ENCODE data around the gene SUDS3.

SUDS3 gene

DNA sequence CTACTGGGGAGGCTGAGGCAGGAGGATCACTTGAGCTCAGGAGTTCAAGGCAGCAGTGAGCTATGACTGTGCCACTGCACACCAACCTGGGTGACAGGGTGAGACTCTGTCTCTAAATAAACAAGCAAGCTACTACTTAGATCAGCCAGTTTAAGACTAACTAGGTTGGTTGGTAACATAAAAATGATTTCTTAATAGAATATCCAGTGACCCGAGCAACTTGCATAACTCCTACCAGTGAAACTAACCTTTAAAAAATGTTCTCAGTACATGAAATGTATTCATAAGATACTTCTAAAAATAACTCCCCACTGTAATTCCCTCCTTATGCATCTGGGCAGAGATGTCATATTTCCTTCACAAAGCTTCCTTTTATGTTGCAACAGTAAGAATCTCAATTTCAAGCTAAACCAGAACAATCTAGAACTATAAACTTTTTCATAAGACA, 19.5 kb upstream of the SUDS3 start:
- DNase-seq (ENCODE audit: low read depth) = no peak

DNA sequence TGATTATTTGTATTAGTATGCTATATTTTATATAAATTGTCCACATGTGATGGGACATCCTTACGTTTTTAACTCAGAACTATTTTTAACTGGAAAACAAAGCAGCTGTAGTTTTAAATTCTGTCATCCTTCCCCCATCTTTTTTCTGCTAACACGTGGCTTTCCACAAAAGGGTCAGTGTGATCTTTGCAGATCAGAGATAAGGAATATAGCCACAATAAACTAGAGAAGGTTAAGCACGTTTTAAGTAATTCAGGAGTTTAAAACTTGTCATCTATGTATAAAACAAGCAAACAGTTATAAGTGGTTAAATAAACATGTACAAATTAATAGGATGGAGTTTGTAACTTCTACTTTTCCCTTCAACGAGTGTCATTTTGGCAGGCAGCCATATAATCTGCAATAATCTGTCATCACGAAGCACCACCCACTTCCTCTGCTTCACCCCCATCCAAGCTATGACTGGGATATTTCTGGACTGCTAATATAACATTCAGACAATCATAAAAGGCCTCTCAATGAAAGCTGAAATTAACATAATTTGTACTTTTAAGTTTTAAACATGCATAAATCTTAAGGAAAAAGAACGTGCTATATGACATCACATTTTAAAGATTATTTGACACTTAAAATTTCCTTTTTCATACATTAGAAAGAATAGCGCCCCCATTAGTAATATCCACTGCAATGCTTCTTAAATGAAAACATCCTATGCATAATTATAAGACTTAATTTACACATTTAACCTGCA, 18.9 kb upstream of the SUDS3 start:
- no peak for DNase-seq (ENCODE audit: low read depth)

DNA sequence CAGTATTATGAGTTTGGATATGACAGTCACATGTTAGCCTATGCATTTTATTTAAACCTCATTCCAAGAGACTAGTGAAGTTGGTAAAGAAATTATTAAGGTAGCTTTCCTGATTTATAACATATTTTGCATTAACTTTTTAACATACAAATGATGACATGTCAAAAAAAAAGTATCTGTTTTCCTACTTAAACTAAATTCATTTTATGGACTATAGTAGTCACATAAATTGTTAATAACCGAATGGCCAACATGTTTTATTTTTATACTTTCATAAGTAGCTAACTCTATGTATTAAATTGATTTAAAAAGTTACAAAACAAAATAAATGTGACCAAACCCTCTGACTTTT, 18.4 kb upstream of the SUDS3 start:
- no peak for DNase-seq (ENCODE audit: low read depth)

DNA sequence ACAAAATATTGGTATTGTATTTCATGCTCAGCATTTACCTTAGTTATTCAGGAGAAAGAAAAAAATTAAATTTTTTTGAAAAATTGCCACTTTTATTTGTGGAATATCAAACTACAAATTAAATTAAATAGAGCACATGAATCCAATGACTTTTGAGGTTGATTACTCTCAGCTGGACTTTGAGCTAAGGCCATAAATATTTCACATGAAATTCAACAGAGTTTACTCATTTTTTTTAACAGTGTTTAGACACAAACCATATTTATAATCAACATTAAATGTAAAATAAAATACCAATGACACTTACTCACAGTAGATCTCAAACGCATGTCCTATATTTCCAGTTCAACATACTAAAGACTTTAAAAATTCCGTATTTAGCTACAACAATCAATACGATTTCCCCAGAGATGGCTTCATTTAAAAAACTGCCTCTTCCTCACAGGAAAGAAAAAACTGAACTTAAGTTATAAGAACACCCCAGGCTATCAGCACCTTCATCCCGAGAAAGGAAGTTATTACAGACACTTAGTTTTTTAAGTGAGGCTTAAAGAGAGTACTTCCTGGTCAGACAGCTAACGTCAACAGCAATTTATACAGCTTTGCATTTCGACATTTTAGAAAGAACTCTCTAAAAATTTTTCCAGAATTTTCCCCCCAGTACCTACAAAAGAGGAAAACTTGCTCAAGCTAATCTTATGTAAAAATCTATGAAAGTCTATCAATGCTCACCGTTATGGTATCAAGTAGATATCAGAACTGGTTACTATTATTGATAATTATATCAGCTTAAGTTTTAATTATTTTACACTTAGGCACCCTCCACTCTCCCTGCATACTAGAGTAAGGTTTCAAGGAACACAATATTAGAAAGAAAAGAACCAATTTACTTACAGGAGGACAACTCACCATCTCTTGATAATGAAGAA, 17.5 kb upstream of the SUDS3 start:
- DNase-seq (ENCODE audit: low read depth) = no peak

DNA sequence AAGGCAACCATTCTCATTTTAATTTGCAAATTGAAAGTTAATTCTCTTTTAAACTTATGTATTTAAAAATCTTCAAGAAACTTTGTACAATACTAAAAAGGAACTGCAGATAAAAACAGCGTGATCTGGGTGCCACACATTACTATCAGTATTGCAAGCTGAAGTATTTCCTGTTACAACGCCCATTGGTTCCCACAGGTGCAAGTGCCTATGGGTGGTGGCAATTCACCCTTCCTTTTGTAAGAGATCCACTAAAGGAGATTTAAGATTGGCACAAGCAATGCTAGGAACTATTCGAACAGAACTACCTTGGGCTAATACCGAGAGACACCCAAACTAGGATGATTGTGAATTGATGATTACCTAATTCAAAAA, 16.8 kb upstream of the SUDS3 start:
- DNase-seq (ENCODE audit: low read depth) = no peak

DNA sequence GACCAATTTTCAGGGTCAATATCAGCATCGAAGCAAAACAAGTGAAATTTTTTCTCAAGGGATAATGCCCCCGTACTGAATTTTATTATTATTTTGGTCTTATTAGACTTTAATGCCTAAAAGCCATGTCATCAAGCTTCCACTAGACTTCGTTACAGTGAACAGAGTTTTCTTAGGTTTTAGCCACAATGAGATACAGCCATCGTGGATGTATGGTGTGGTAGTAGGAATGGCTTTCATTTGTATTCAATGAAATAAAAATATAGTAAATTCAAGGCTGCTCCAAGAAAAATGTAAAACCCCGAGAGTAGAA, 15.3 kb upstream of the SUDS3 start:
- no peak for DNase-seq (ENCODE audit: low read depth)

DNA sequence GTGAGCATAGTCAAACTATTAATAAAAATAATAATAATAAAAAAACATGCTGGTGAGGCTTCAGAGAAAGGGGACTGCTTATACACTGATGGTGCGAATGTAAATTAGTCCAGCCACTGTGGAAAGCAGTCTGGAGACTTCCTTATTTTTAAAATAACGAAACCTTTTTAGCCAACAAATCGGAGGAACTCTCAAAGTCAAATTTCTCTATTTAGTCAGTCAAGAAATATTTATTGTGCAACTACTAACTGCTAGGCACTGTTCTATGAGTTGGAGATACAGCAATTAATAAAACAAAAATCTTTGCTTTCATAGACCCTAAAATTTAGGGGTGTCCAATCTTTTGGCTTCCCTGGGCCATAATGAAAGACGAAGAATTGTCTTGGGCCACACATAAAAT, 14.5 kb upstream of the SUDS3 start:
- DNase-seq (ENCODE audit: low read depth) = no peak

DNA sequence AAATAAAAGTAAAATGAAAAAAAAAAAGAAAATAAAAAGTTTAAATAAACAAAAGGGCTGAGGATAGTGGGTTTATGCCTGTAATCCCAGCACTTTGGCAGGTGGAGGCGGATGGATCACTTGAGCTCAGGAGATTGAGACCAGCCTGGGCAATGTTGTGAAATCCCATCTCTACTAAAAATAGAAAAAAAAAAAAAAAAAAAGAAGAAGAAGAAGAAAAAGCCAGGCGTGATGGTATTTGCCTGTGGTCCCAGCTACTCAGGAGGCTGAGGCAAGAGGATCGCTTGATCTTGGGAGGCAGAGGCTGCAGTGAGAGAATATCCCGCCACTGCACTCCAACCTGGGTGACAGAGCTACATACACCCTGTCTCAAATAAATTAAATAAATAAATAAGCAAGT, 7.5 kb upstream of the SUDS3 start:
- no peak for DNase-seq (ENCODE audit: low read depth)

DNA sequence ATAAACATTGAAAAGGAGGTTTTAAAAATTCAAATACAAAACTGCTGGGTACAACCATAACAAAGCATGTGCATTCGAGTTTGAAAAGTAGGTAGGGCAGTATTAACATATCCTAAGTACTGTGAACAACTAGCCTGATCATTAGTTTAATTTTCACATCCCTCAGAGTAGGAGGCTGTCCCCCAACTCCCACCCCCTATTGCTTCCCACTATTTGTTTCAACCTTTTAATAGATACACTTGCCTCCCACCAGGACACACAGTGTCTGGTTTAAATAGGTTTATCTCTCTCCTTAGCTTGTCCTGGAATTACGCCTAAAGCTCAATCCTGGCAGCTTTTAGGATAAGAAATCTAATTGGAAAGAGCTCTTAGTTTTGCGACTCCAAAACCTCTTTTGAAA, 5.8 kb upstream of the SUDS3 start:
- no peak for DNase-seq (ENCODE audit: low read depth)

DNA sequence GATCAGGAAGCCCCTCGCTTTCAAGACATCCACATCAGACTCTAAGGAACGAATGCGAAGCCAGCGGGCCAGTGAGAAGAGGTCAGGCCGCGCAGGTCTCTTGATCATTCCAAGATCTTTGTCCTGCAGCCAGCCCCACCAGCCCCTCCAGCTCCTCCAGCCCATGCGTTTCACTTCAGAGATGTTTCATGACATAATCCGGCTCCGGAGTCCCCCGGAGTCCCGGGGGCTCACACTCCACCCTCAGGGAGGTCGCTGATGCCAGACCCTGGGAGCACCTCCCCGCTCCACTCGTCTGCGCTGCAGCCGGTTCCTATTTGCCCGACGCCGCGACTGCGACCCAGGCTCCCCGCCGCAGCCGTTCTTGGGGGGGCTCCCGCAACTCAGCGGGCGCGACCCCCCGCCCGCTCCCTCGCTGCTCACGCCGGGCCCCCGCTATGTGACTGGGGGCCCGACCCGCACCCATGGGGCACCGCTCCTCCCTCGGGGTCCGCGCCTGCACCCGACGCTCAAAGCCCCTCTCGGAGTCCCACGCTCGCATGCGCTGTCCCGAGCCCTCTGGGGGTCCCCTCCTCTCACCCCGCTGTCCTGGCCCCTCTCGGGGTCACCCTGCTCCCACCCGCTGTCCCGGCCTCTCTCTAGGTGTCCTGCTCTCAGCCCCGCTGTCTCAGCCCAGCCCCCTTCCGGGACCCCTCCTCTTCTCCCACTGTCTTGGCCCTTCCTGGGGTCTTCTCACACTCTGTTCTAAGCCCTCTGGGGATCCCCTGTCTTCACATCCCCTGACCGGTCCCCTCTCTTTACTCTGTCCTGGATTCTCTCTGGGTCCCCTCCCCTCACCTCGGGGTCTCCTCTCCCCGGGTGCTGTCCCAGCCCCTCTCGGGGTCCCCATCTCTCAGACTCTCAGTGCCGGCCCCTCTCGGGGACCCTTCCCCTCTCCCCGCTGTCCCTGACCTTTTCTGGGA, 4.8 kb upstream of the SUDS3 start:
- DNase-seq (ENCODE audit: low read depth) = no peak

DNA sequence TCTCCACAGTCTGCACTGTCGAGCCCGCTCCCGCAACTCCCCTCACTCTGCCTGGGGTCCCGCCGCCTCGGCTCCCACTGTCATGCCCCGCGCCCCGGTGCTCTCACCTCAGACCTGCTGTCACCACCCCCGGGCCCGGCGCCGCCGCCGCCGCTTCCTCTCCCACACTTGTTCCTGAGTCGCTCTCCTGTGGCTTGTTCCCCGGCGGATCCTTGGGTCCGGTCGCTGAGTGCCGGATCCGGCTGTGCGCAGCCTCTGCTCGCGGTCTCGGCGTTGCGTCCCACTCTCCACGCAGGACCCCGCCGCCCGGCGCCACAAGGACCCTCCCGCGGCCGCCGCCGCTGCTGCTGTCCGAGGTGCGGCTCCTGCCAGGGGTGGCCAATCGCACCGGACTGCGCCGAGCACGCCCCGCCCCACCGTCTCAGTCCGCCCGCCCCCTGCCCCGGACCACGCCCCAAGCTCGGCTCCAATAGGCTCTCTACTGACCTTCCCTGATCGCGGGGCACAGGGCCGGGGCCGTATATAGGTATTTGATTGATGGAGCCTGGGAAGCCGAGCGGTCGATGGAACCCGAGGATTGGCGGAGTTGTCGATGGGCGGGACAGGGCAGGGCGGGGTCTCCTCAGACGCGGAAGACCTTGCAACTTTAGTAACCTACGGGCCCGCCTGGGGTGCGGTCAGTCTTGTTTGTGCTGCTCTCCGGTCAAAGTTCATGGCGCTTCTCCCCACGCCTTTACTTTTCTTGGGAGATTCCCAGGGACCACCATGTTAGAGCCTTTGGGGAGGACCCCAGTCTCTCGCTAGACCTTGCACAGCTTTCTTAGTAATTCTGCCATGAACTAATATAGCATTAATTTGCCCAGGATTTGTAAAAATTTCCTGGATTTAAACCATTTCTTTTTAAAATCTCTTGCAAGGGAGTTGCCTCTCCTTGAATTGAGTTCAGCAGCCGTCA, 3.5 kb upstream of the SUDS3 start, which contains the start of gene TAOK3:
TSS of gene TAOK3 (minus strand) at position 367 of the 955 bp plus-strand sequence. CDS start 117,340 bp downstream, outside the sequence.
- DNase-seq (ENCODE audit: low read depth) = peak; percentile 96

DNA sequence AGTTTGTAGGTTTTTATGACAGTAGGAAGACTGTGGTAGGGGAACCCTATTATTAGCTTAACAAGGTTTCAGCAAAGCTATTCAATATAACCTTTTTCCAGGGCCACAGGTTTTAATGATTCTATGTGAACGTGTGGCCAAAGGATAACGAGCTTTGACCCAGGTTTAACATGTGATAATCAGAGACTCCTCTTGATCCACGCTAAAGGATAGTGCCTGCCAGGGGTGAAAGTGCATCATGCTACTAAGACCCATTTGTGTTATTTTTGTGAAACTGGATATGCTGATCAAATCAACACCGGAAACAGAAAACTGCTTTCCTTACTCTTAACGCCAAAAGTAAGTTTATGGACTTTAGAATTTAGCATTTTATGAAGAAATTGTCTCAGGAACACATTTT, 2.7 kb upstream of the SUDS3 start:
- DNase-seq (ENCODE audit: low read depth) = no peak

DNA sequence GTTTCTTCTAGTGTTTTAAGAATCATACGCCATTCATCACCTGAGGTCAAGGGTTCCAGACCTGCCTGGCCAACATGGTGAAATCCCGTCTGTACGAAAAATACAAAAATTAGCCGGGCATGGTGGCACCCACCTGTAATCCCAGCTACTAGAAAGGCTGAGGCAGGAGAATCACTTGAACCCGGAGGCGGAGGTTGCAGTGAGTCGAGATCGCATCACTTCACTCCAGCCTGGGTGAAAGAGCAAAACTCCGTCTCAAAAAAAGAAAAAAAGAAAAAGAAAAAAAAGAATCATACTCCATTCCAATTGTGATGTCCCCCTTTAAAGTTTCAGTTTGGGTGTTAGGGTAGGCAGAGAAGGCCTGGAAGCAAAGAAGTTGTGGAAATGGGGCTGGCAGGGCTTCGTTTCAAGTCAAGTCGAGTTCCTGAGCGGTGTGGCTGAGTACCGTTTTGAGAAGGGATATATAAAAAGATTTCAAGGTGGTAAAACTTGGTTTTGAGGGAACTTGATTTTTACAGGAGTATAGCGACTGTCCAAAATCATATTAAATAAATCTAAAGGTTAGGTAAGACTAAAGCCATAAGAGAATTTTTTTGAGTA, 2.1 kb upstream of the SUDS3 start:
- DNase-seq (ENCODE audit: low read depth) = no peak

DNA sequence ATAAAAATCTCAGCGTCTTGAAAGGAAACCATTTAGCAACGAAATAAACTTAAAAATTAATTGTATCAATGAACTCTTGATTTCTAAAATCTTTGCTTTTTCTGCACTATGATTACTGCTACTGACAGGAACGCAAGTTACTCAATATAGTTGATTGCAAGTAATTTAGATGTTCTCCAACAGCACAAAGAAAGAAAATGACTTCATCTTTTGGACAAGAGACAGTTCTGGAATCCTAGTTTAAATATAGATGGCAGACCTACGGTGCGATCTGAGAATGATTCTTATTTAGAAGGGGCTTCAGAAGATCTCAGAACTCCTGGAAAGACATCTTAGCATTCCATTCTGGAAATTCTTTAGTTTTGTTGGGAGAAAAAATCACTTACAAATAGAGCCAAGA, 1.4 kb upstream of the SUDS3 start:
- no peak for DNase-seq (ENCODE audit: low read depth)

DNA sequence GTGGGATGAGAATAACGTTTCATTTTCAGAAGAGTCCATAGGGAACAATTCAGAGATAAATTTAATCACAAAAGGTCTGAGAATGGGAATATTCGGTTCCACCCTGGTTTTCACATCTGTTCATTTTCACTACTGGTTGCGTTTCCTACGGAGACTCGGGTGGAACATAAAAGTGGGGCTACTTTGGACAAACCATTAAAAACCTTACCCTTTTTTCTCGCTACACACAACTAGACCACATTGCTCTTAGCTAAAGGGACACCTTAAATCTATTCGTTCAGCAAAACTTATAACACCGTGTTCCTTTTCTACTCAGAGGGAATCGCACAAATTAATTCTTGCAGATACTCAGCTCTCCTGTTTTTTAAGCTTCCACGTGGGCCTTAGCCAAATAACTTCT, 1.0 kb upstream of the SUDS3 start:
- DNase-seq (ENCODE audit: low read depth) = no peak

DNA sequence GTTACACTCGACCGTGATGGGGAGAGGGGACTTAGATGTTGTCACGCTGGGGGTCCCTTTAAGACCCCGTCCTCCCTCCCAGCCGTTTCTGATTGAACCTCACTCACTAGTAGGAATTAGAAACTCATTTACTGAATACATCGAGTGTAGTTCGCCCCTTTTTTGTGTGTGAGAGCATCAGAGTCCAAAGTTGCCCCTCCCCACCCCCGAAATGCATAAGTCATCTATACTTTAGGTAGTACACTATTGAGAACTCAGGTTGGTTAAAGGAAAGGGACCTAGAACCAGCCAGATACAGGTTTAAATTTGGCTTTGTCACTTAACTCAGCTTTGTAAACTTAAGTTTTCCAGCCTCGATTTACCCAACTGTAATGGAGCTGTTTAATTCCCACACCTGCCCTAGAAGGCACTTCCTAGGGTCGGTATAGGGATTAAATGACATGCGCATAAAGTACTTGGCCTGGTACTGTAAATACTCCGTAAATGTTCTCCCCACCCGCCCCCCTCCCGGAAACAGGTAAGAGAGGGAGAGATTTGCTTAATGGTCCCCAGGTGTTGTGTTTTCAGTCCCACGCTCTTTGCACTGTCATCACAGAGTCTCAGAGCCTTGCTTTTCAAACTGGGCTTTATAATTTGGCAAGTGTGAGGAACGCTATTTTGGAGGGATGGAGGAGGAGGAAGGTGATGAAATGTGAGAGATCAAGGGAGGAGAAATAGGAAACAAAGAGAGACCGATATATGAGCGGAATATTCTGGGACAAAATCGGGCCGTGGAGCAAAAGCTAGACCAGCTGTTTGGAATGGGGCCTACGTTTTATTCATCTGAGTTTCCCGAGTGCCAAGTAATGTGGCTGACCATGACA, 897 bp downstream of the SUDS3 start:
- DNase-seq (ENCODE audit: low read depth) = no peak

DNA sequence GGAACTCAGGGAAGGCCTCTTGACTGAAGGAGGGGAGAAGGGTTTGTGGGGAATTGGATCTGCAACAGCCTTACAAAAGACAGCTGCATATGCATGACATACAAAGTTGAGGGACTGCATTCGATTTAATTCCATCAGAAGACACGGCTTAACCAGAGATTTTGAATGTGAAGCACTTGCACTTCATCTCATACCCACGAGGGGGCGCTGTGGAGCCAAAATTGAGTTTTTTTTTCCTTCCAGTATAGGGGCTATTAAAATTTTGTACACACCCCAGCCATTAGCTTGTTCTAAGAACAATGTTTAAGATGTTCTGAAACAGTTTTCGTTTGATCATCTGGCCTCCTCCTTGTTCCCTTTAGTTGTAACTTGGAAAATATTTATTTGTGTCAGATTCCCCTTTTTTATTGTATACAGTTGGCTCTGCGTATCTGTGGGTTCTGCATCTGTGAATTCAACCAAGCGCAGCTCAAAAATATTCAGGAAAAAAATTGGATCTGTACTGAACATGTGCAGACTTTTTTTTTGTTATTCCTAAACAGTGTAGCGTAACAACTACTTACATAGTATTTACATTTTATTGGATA, 1.6 kb downstream of the SUDS3 start:
- peak; percentile 25 for DNase-seq (ENCODE audit: low read depth)

DNA sequence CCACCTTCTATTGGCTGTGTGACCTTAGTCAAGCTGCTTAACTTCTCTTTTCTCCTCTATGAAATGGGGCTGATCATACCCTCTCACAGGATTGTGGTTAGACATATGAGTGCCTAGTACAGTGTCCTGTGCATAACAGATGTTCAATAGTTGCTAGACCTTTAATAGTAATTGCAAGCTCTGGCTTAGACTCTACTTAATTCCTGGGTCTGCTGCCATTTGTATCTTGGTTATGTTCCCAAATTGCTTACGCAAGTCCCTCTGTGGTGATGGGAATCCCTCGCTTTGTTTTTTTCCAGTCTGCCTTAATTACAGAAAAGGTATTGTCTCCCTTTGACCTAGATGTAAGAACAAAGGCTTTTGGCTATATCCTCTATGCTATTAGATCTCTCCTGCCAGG, 15.1 kb downstream of the SUDS3 start:
- DNase-seq (ENCODE audit: low read depth) = no peak

DNA sequence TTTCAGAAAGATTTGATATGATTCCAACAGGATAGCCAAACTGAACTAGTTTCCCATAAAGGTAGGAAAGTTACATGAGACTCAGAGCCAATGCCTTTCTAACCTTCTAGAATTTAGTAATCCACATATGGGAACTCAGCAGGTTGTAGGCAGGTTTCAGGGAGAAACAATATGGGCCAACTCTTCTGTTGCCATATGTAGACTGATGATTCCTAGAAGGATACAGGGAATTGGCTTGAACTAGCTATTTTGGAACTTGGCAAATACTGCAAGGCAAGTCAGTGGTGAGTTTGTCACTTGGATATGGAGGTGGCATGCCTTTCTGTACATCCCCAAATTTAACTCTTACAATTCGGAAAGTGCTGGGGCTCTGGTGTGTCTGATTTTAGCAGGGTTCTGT, 15.5 kb downstream of the SUDS3 start:
- no peak for DNase-seq (ENCODE audit: low read depth)

Data from CMK (cell line).